ENCODE results near the gene HOXD9.

HOXD9 gene

DNA sequence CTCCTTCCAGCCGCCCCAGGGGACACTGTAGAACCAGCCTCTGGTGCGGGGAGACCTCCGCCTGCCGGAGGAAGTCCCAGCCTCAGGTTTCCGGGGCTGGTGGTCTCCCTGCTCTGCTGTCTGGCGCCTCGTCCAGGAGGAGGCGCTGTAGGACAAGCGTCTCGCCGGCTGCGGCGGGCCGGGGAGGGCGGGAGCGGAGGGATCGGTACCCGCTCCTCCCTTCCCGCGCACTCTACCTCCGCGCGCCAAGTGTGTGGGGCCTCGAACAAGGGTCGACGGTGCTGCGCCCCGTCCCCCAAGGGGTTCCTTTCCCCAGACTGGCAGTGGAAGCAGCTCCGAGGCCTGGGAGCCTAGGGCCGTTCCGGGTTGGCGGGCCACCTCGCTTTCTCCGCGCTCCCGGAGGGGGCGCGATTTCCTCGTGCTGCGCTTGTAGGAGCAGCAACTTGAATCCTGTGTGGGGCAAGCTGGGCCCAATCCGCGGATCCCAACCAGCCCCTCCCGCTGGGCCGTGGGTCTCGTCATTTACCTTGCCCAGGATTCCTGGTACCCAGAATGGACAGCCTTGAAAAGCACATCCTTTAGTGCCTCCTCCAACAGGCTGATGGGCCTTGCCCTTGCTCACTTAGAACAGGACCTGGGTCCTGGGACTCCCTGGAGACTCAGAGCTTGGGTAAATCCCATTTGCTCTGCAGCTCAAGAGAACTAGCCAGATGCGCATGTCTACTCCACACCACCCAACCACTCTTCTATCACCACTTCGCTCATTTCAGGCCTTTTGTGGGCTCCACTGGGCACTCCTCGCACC lies 18.2 kb downstream of the HOXD9 start:
- Histone ChIP-seq H3K9me3 (ENCODE audit: insufficient read depth, low read length) (no peaks in the 10 kb centered on the region), H3K4me3 (ENCODE audit: low read length) (peak overlapping the region; percentile 75), H3K9ac (ENCODE audit: low read length) (peak overlapping the region; percentile 60), H3K27ac (ENCODE audit: low read length) (no peak overlapping the region), H3K4me1 (ENCODE audit: low read length) (0 out of 2 replicates have a peak, but pooled peaks cover 5% of the 10 kb centered on the region), H3K27me3 (ENCODE audit: low read depth, low read length) (no peaks in the 10 kb centered on the region), H3K79me2 (ENCODE audit: low read length) (no peaks in the 10 kb centered on the region), H3K36me3 (replicated peaks; ENCODE audit: low read depth, low read length) (no peaks in the 10 kb centered on the region), H4K20me1 (ENCODE audit: insufficient read depth, low read length) (no peaks in the 10 kb centered on the region), H3K4me2 (ENCODE audit: low read length) (peak overlapping the region; percentile 75), H2AFZ (ENCODE audit: low read depth, low read length) (peak overlapping the region; percentile 64)
- no peak for TF ChIP-seq EZH2phosphoT487 (IDR thresholded peaks at IDR 0.05; ENCODE audit: low read depth)
- TF ChIP-seq, protein P1, sequence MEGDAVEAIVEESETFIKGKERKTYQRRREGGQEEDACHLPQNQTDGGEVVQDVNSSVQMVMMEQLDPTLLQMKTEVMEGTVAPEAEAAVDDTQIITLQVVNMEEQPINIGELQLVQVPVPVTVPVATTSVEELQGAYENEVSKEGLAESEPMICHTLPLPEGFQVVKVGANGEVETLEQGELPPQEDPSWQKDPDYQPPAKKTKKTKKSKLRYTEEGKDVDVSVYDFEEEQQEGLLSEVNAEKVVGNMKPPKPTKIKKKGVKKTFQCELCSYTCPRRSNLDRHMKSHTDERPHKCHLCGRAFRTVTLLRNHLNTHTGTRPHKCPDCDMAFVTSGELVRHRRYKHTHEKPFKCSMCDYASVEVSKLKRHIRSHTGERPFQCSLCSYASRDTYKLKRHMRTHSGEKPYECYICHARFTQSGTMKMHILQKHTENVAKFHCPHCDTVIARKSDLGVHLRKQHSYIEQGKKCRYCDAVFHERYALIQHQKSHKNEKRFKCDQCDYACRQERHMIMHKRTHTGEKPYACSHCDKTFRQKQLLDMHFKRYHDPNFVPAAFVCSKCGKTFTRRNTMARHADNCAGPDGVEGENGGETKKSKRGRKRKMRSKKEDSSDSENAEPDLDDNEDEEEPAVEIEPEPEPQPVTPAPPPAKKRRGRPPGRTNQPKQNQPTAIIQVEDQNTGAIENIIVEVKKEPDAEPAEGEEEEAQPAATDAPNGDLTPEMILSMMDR (IDR thresholded peaks at IDR 0.05; ENCODE audit: low read depth, low read length): peak; percentile 87

DNA sequence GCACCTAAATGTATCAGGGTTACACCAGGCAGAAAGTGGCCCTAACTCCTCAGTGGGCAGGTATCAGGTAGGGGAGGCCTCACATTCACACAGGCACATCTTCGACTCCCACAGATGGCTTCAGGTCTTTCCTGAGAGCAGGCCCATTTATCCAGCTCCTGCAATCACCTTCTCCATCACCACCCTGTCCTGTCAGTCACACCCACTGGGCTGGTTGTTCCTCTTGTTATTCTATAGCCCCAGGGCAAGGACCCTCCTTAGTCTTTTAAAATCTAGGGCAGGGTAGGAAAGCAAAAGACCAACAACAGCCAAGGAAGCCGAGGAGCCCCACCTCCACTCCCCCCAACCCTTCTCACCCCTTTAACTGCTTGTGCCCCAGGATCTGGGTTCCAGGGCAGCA lies 19.8 kb downstream of the HOXD9 start:
- 0 out of 2 replicates have a peak, but pooled peaks cover 5% of the 10 kb centered on the region for H3K4me1 ChIP-seq (ENCODE audit: low read length)
- H3K36me3 ChIP-seq (replicated peaks; ENCODE audit: low read depth, low read length): no peaks in the 10 kb centered on the region
- no peaks in the 10 kb centered on the region for H4K20me1 ChIP-seq (ENCODE audit: insufficient read depth, low read length)
- H2AFZ ChIP-seq (ENCODE audit: low read depth, low read length): peak overlapping the region; percentile 31; the same call in 1 of the 2 replicates
- TF ChIP-seq, protein P1 (IDR thresholded peaks at IDR 0.05; ENCODE audit: low read depth, low read length): no peak
- H3K4me2 ChIP-seq (ENCODE audit: low read length): no peak overlapping the region
- H3K27me3 ChIP-seq (ENCODE audit: low read depth, low read length): peaks cover 3% of the 10 kb centered on the region; the same call in 1 of the 2 replicates
- no peak overlapping the region for H3K9ac ChIP-seq (ENCODE audit: low read length)
- H3K79me2 ChIP-seq (ENCODE audit: low read length): no peaks in the 10 kb centered on the region
- no peak overlapping the region for H3K4me3 ChIP-seq (ENCODE audit: low read length)
- no peaks in the 10 kb centered on the region for H3K9me3 ChIP-seq (ENCODE audit: insufficient read depth, low read length)
- no peak overlapping the region for H3K27ac ChIP-seq (ENCODE audit: low read length)

DNA sequence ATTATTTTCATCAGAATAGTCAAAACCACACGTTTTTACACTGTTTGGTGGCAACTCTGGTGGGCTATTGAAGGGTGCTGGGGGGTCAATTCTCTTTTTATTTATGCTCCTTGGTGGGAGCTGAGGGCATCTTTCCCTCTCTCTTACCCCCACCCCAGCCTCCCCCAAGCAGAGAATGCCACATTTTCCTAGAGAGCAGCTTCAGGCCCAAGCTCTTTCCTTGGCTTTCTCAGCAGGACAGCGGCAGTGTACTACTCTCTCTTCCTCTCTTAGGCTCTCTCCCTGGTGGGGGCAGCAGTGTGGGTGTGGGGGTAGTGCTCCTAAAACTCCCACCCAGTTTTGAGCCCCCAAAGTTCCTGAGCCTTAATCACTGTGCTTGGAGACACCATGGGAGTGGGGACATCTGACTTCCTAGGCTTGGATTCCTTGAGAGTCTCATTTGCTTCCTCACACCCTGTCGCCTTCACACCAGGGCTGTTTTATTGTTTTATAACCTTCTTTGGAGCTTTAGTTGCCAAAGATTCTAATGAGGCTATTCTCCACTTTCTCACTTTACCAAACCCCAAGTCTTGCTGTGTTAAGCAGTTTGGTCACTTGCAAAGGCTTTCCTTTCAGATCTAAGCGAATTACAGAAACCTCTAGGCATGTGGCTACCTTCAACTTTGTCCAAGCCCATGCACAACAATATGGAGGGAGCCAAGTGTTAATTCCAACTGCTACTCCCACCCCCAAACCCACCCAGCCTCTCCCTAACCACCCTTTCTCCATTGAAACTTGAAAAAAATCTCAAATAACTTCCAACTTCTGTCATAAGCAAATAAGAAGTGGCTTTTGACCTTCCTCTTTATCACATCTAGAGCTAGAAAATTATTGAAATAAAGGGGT lies 22.8 kb downstream of the HOXD9 start:
- H3K9ac ChIP-seq (ENCODE audit: low read length): no peak overlapping the region
- H3K4me2 ChIP-seq (ENCODE audit: low read length): no peak overlapping the region
- H4K20me1 ChIP-seq (ENCODE audit: insufficient read depth, low read length): no peaks in the 10 kb centered on the region
- 0 out of 2 replicates have a peak, but pooled peaks cover 5% of the 10 kb centered on the region for H3K4me1 ChIP-seq (ENCODE audit: low read length)
- peaks cover 3% of the 10 kb centered on the region; the same call in 1 of the 2 replicates for H3K27me3 ChIP-seq (ENCODE audit: low read depth, low read length)
- H3K27ac ChIP-seq (ENCODE audit: low read length): no peak overlapping the region
- H3K4me3 ChIP-seq (ENCODE audit: low read length): no peak overlapping the region
- H3K36me3 ChIP-seq (replicated peaks; ENCODE audit: low read depth, low read length): no peaks in the 10 kb centered on the region
- no peaks in the 10 kb centered on the region for H3K9me3 ChIP-seq (ENCODE audit: insufficient read depth, low read length)
- no peak overlapping the region for H2AFZ ChIP-seq (ENCODE audit: low read depth, low read length)
- TF ChIP-seq EZH2phosphoT487 (IDR thresholded peaks at IDR 0.05; ENCODE audit: low read depth): no peak
- TF ChIP-seq, protein P1 (IDR thresholded peaks at IDR 0.05; ENCODE audit: low read depth, low read length): no peak
- no peaks in the 10 kb centered on the region for H3K79me2 ChIP-seq (ENCODE audit: low read length)

DNA sequence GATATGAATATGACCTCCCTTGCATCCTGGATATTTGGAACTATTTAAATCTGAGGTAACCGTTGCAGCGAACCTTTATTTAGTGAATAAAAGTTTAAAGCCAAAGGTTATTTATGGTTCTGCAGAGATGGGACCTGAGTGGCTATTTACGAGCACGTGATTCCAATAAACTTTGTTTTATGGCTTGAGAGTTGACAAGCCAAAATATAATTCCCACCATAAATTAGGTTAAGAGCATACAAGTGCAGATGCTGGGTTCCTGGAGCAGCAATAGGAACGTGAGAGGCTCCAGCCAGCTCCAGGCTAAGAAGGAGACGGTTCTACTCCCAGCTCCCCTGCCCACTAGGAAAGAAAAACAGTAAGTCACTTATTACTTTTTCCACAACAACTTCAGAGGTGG lies 23.6 kb downstream of the HOXD9 start:
- no peaks in the 10 kb centered on the region for H3K79me2 ChIP-seq (ENCODE audit: low read length)
- no peak overlapping the region for H2AFZ ChIP-seq (ENCODE audit: low read depth, low read length)
- H3K36me3 ChIP-seq (replicated peaks; ENCODE audit: low read depth, low read length): no peaks in the 10 kb centered on the region
- H3K4me3 ChIP-seq (ENCODE audit: low read length): no peak overlapping the region
- H3K27ac ChIP-seq (ENCODE audit: low read length): no peak overlapping the region
- no peaks in the 10 kb centered on the region for H4K20me1 ChIP-seq (ENCODE audit: insufficient read depth, low read length)
- H3K9me3 ChIP-seq (ENCODE audit: insufficient read depth, low read length): no peaks in the 10 kb centered on the region
- no peaks in the 10 kb centered on the region for H3K4me1 ChIP-seq (ENCODE audit: low read length)
- no peak overlapping the region for H3K9ac ChIP-seq (ENCODE audit: low read length)
- TF ChIP-seq, protein P1 (IDR thresholded peaks at IDR 0.05; ENCODE audit: low read depth, low read length): no peak
- no peak for TF ChIP-seq EZH2phosphoT487 (IDR thresholded peaks at IDR 0.05; ENCODE audit: low read depth)
- H3K27me3 ChIP-seq (ENCODE audit: low read depth, low read length): peaks cover 3% of the 10 kb centered on the region; the same call in 1 of the 2 replicates
- no peak overlapping the region for H3K4me2 ChIP-seq (ENCODE audit: low read length)
